WERI-Rb-1 (cell line): ENCODE measurements around the gene U2SURP.

Experiments used
- DNase-seq: peaks from one replicate; pipeline ENCODE4 v3.0.0-alpha.2; 2020
- H3K27ac ChIP-seq: fragments of 250-450 bp; sonication (Bioruptor Pico); 2 replicates; pipeline ENCODE4 v1.5.1; 2020; ENCODE audit warnings: mild to moderate bottlenecking, moderate library complexity
- H3K27me3 ChIP-seq: fragments of 250-450 bp; sonication (Bioruptor Pico); 2 replicates; pipeline ENCODE4 v1.5.1; 2021; ENCODE audit warnings: mild to moderate bottlenecking, low read depth, moderate library complexity; ENCODE audit not compliant: insufficient read depth, severe bottlenecking
- H3K36me3 ChIP-seq: fragments of 250-450 bp; sonication (Bioruptor Pico); 2 replicates; pipeline ENCODE4 v1.5.1; 2020; ENCODE audit warnings: mild to moderate bottlenecking, moderate library complexity
- H3K4me3 ChIP-seq: 2 replicates; pipeline ENCODE4 v1.5.1; 2011; ENCODE audit warnings: low read depth, mild to moderate bottlenecking, control low read depth, low read length
- H3K9me3 ChIP-seq: fragments of 250-450 bp; sonication (Bioruptor Pico); 2 replicates; pipeline ENCODE4 v1.5.1; 2021; ENCODE audit warnings: mild to moderate bottlenecking, moderate library complexity; ENCODE audit not compliant: severe bottlenecking
- CTCF ChIP-seq: IDR thresholded peaks from 2 replicates; pipeline ENCODE4 v1.5.1; 2011; ENCODE audit warnings: low read depth, mild to moderate bottlenecking, control low read depth, inconsistent platforms, low read length

U2SURP gene

GRCh38 chr3:143001369-143002082, at the start of gene U2SURP:
U2SURP (plus strand) TSS chr3:143001570; CDS start chr3:143001629, 59 bp downstream.
- peak; percentile 97 for DNase-seq
- H3K36me3 ChIP-seq, result peaks cover 3% of the 10 kb centered on the region
- TF ChIP-seq CTCF, result no peak

DNA sequence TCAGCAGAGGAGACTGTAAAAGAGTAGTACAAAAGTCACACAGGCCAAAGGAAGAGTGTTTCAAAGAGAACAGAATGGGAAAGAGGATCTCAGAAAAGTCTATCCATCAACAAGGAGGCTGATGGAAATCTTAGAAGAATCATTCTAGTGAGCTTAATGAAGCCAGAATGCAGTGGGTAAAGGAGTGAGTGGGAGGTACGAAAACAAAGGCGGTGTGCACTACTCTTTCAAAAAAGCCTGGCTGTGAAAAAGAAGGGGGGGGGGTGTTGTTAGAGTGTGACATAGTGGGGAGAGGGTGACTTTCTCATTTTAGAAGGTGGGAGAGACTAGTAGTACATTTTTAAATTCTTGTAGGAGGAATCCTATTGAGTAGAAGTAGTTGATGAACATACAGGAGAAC, 49.6 kb upstream of the U2SURP start:
- H3K4me3 ChIP-seq, result no peak overlapping the region
- H3K27me3 ChIP-seq, result no peaks in the 10 kb centered on the region
- DNase-seq, result no peak
- no peaks in the 10 kb centered on the region for H3K9me3 ChIP-seq
- no peak for TF ChIP-seq CTCF
- H3K36me3 ChIP-seq, result no peaks in the 10 kb centered on the region
- H3K27ac ChIP-seq, result no peak overlapping the region

More at GRCh38 chr3:143001369-143002082, at the start of gene U2SURP:
- Histone ChIP-seq H3K27me3 (no peaks in the 10 kb centered on the region), H3K4me3 (peak within 1 kb of the TSS; percentile 58), H3K27ac (peak within 1 kb of the TSS; percentile 96), H3K9me3 (no peaks in the 10 kb centered on the region)

DNA sequence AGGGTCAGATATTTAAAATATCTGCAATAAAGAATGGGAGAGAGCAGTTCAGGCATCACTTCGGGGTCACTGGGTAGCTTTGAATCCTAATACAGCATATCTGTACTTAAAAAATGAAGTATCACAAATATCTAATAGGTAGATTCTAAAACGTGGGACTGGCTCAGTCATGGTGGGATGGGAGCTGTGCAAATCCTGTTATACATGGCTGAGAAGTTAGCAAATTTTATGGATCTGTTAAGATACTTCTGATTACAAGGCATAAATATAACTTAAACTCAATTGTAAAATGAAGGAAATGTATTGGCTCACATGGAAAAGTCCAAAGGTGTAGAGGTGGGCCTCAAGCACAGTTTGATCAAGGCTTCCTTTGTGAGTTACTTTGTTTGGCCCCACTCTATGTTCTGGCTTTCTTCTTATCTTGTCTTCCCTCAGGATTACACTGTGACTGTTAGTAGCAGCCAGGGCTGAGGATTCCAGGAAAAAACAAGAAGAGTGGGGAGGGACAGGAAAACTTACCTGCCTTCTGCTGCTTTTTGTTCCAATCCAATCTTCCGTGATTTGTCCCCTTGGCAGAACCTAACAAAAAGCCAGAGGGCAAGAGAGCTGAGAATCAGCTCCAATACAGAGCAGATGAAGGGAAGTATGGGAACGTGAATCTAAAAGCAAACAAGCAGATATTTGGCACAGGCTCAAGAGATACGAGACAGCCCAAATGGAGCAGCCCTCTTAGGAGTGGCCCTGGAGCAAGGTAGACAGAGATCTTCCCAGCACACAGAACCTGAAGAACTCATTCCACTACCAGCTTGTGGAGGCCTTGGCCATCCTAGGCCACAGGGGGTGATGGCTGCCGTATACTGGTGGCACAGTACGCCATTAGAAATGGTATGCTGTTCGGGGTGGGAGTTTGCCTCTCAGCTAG, 48.8 kb upstream of the U2SURP start:
- H3K36me3 ChIP-seq, result no peaks in the 10 kb centered on the region
- H3K4me3 ChIP-seq, result no peak overlapping the region
- H3K27me3 ChIP-seq, result no peaks in the 10 kb centered on the region
- no peak for TF ChIP-seq CTCF
- H3K27ac ChIP-seq, result no peak overlapping the region
- no peaks in the 10 kb centered on the region for H3K9me3 ChIP-seq
- no peak for DNase-seq

- Histone ChIP-seq H3K4me3 (no peak overlapping the region), H3K27me3 (no peaks in the 10 kb centered on the region), H3K36me3 (no peaks in the 10 kb centered on the region), H3K27ac (no peak overlapping the region), H3K9me3 (no peaks in the 10 kb centered on the region)
- TF ChIP-seq CTCF, result no peak
- DNase-seq, result no peak
These were observed 47.9 kb upstream of the U2SURP start for GRCh38 chr3:142953443-142953842.

DNA sequence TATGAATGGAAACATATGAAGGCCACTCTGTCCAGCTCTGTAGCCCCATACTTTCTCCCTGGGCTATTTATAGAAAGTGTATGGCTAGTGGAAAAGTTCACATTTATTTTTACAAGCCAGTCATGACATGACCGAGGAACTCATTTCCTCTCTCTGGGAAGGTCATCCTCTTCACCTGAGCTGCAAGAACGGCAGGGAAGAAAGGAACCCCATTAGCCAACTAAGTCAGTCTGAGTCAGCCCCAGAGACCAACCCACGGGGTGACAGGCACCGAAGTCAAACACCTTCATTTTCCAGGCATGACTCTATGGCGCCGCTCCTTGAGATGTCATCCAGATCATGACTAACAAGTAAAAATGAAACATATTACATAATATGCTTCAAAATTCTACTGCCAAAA, 42.7 kb upstream of the U2SURP start:
- H3K4me3 ChIP-seq, result no peak overlapping the region
- no peak for TF ChIP-seq CTCF
- H3K36me3 ChIP-seq, result no peaks in the 10 kb centered on the region; the same call in 1 of the 2 replicates
- DNase-seq, result no peak
- peaks cover 5% of the 10 kb centered on the region for H3K9me3 ChIP-seq
- no peak overlapping the region for H3K27ac ChIP-seq
- no peaks in the 10 kb centered on the region for H3K27me3 ChIP-seq
